LNCAP (cell line): Measurements from ENCODE around the gene STAB1.

Experiments used
- TF ChIP-seq, protein P1 (sequence below): fragments of 450-650 bp; IDR thresholded peaks from 2 replicates; pipeline ENCODE4 v1.5.1; 2017; ENCODE audit warnings: mild to moderate bottlenecking

Gene STAB1

DNA sequence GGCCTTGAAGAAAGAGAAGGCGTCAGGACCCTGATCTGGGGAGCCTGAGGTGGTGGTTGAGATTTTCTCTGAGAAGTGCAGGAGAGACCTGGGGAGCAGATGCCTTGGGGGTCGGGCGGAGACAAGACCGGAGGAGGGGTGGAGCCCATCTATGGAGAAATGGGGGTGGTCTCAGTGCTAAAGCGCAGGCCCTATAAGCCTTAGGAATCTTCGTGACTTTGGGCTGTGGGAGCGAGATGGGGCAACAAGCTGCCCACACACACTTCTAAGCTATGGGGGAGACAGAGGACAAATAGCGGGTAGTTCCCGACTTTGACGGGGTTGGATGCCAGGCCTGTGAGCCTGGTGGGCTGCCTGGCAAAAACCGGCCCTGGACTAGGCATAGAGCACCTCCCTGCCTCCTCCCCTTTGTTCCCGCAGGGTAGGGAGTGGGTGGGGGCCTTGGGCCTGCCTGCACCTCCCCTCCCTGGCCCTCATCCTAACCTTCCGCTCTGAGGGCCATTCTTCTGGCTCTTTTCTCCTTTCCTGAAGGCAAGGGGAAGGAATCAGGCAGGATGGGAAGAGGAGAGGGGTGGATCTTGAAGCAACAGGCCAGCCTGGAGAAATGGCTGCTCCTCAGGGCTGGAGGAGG lies 38.9 kb upstream of the STAB1 start:
- TF ChIP-seq, protein P1, sequence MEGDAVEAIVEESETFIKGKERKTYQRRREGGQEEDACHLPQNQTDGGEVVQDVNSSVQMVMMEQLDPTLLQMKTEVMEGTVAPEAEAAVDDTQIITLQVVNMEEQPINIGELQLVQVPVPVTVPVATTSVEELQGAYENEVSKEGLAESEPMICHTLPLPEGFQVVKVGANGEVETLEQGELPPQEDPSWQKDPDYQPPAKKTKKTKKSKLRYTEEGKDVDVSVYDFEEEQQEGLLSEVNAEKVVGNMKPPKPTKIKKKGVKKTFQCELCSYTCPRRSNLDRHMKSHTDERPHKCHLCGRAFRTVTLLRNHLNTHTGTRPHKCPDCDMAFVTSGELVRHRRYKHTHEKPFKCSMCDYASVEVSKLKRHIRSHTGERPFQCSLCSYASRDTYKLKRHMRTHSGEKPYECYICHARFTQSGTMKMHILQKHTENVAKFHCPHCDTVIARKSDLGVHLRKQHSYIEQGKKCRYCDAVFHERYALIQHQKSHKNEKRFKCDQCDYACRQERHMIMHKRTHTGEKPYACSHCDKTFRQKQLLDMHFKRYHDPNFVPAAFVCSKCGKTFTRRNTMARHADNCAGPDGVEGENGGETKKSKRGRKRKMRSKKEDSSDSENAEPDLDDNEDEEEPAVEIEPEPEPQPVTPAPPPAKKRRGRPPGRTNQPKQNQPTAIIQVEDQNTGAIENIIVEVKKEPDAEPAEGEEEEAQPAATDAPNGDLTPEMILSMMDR, result no peak

DNA sequence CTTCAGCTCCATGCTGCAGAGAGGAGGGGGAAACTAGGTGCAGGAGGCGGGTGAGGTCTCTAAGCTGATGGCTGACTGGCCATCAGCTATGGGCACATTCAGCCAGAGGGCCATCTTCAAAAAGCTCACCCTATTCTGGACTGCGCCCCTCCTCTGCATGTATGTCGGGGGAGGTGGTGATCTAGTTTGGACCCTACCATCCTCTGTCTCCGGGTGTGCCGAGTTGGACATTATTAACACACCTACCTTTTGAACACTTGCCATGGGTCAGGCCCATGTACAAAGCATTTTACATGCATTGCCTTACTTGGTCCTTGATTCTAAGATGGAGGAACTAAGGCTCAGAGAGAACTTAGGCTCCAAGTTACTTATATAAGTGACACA lies 38.3 kb upstream of the STAB1 start:
- TF ChIP-seq, protein P1, result no peak

DNA sequence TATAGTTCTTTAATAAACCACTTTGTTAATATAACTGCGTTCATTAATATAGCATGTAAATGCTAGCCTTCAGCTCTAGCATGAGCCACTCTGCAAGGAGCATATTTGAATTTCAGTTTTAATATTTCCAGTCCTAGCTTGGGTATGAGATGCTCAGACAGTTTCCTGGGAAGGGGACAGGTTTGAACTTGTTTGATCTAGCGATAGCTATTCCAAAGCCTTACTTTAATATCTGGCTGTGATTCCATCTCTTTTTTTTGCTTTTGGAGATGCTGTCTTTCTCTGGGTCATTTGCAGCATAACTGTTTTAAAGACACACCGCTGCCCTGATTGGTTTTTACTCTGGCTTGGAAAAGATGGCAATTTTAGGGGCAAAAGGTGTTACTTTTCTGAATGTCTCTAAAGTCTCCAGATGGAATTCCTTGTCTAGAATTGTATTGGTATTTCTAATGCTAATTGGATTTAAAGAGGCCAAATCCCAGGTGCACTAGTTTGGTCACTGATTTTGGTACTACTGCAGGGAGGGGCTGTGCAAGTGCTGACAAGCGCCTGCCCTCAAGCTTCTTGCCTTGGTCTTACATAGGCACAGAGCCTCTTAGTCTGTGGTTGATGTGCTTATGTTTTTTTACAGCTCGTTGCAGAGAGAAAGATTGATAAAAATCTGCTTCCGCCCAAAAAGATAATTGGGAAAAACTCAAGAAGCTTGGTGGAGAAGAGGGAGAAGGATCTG lies 36.9 kb upstream of the STAB1 start:
- TF ChIP-seq, protein P1, result no peak

DNA sequence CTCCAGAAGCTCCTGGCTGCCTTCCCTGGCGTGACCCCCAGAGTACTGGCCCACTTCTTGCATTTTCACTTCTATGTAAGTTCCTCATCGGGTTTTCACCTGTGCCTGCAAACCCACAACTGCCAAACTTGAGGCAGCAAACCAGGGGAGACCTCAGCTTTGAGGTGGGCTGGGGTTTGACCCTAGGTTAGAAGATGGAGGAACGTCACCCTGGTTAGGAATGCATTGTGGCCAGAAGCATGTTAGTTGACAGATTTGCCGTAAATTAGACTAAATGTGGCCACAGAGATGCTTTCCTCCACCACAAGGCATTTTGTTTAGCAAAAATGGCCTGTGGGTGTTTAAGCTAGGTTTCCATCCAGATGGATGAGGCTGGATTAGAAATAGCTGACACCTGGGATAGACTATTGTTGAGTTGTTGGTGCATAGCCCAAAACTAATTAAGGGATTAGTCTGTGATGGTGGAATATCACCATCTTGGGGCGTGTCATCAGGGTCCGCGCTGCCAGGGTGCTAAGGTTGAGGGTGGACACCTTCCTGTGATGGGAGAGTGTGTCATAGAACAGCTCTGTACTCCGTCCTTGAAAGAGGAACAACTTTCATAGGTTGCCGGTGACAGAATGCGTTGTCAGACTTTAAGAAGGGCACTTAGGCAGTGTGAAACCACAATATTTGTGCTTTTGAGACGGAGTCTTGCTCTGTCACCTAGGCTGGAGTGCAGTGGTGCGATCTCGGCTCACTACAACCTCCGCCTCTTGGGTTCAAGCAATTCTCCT lies 36.2 kb upstream of the STAB1 start:
- TF ChIP-seq, protein P1, result no peak

DNA sequence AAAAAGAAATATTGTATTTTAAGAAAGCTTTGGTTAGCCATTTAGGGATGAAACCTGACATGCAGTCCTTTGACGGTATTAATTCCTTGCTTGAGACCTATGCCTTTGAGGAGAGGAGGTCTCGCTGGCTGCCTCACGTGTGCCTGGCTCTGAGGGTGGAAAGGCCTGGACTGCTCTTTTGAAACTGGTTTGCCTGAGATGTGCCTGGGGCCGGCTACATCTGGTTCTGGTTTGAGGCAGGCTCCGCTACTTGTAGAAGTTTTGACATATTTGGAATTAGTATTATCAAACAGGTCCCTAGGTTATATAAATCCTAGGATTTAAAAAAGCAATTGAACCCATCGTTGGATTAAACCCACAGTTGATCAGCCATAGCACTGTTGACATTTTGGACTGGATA lies 33.3 kb upstream of the STAB1 start:
- TF ChIP-seq, protein P1, result no peak

DNA sequence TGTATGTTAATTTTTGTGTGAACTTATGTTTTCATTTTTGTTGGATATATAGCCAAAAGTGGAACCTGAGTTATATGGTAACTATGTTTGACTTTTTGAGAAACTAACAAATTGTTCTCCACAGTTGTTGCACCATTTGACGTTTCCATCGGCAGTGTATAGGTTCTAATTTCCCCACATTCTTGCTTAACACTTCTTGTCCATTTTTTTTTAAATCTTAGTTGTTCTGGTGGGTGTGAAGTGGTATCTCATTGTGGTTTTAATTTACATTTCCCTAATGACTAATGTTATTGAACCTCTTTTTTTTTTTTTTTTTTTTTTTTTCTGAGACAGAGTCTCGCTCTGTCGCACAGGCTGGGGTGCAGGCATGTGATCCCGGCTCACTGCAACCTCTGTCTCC lies 31.7 kb upstream of the STAB1 start:
- TF ChIP-seq, protein P1, result no peak

DNA sequence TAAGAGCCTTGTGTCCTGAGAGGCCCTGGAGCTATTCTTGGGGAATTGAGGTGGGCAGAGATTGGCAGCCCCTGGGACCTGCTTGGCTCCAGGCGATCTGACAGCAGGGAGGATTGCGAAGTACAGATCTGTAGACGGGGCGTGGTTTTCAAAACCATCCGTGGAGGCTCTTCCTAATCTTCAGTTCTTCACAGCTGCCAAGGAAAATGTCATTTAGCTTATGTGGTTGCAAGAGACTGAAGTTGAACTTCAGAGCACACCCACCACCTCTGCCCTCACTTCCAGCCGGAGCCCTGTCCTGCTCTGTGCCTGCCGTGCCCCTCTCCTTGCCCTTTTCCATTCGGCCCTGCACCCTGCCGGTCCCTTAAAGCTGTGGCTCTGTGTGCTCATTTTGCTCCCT lies 26.8 kb upstream of the STAB1 start:
- TF ChIP-seq, protein P1, result no peak
